Peyer's patch (tissue), 4 donors: ENCODE measurements around the gene TDRD10.

ENCODE experiments used
- POLR2A ChIP-seq, 2 donors: fragments of 450-650 bp; IDR thresholded peaks; one replicate each; pipeline ENCODE4 v1.5.1; 2017; ENCODE audit warnings: antibody characterized with exemption in 2 of 2, mild to moderate bottlenecking in 2 of 2, moderate library complexity in 2 of 2
- TF ChIP-seq, protein P1 (sequence below), 6 experiments: fragments of 450-650 bp in 4 of 6; fragments of 200-600 bp in 2 of 6; sonication (generic) in 1 of 6; IDR thresholded peaks; one replicate each; pipeline ENCODE4 v1.5.1; 2017 to 2019; ENCODE audit warnings: antibody characterized with exemption in 6 of 6, mild to moderate bottlenecking in 3 of 6, moderate library complexity in 1 of 6

DNA sequence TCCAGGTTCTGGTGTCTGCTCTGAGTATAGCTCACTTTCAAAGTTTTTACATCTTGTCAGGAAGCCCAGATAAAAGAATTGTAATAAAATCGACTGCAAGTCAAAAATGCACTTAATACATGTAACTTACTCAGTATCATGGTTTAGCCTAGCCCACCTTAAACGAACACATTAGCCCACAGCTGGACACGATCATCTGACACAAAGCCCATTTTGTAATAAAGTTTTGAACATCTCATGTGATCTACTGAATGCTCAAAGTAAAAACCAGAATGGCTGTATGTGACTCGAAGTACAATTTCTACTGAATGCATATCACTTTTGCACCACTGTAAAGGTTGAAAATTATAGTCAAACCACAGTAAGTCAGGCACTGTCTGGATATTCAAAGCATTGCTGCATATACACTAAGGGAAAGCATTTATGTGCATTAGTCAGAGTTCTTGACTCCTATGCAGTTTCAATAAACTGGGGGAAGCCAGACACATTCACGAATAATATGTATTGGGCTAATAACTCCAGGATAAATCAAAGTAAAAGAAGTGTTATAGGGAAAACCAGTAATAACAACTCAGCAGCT is 12.2 kb upstream of the TDRD10 start:
- TF ChIP-seq, protein P1, sequence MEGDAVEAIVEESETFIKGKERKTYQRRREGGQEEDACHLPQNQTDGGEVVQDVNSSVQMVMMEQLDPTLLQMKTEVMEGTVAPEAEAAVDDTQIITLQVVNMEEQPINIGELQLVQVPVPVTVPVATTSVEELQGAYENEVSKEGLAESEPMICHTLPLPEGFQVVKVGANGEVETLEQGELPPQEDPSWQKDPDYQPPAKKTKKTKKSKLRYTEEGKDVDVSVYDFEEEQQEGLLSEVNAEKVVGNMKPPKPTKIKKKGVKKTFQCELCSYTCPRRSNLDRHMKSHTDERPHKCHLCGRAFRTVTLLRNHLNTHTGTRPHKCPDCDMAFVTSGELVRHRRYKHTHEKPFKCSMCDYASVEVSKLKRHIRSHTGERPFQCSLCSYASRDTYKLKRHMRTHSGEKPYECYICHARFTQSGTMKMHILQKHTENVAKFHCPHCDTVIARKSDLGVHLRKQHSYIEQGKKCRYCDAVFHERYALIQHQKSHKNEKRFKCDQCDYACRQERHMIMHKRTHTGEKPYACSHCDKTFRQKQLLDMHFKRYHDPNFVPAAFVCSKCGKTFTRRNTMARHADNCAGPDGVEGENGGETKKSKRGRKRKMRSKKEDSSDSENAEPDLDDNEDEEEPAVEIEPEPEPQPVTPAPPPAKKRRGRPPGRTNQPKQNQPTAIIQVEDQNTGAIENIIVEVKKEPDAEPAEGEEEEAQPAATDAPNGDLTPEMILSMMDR (IDR thresholded peaks at IDR 0.05) = no peak
- no peak for TF ChIP-seq POLR2A (IDR thresholded peaks at IDR 0.05)
